WTC11 (cell line): ENCODE results near the gene FUT7. TPM values are rescaled to one million over a fixed set of nuclear protein-coding genes. Genes with fewer than 3 reads are reported as not detected.

Experiments
- ATAC-seq: fragments of 200-7000 bp; cut with Tn5 transposase; 2 replicates; pipeline ENCODE4 v1.10.0; 2021; ENCODE audit warnings: mild to moderate bottlenecking, moderate library complexity
- CTCF ChIA-PET: fragments of 300-600 bp; sonication (Branson Sonifier 250); formaldehyde crosslinking; loops from one replicate; lab custom pipeline; 2021; ENCODE audit warnings: antibody characterized with exemption; lab: Charles Lee
- POLR2A ChIA-PET: fragments of 350-600 bp; sonication (Branson Sonifier 250); formaldehyde crosslinking; loops from one replicate; lab custom pipeline; 2021; ENCODE audit warnings: antibody characterized with exemption; lab: Charles Lee
- DNase-seq: peaks from one replicate; pipeline ENCODE4 v3.0.0; 2021; ENCODE audit warnings: low spot score
- H3K27ac Mint-ChIP-seq: 2 replicates; pipeline ENCODE4 v1.8.0; 2021; ENCODE audit warnings: mixed read lengths
- H3K27me3 Mint-ChIP-seq: 2 replicates; pipeline ENCODE4 v1.8.0; 2021; ENCODE audit warnings: low read depth, mild to moderate bottlenecking, moderate library complexity, mixed read lengths
- H3K36me3 Mint-ChIP-seq: 2 replicates; pipeline ENCODE4 v1.8.0; 2021; ENCODE audit warnings: mixed read lengths
- H3K4me1 Mint-ChIP-seq: 2 replicates; pipeline ENCODE4 v1.8.0; 2022; ENCODE audit warnings: mixed read lengths
- H3K4me3 Mint-ChIP-seq: 2 replicates; pipeline ENCODE4 v1.8.0; 2021; ENCODE audit warnings: mild to moderate bottlenecking, moderate library complexity, mixed read lengths
- H3K9me3 Mint-ChIP-seq: 2 replicates; pipeline ENCODE4 v1.8.0; 2021; ENCODE audit warnings: mixed read lengths
- CBFB ChIP-seq: sonication (generic); formaldehyde crosslinking; IDR thresholded peaks from 2 replicates; pipeline ENCODE4 v1.8.1; 2022; ENCODE audit warnings: mild to moderate bottlenecking, low read depth, missing genetic modification reagents
- FOXP1 ChIP-seq: sonication (generic); formaldehyde crosslinking; IDR thresholded peaks from 2 replicates; pipeline ENCODE4 v1.8.0; 2022; ENCODE audit warnings: missing genetic modification reagents, mild to moderate bottlenecking, moderate library complexity, borderline replicate concordance
- JUN ChIP-seq: sonication (generic); formaldehyde crosslinking; IDR thresholded peaks from 2 replicates; pipeline ENCODE4 v1.8.0; 2023; ENCODE audit warnings: mild to moderate bottlenecking, missing genetic modification reagents
- STAT6 ChIP-seq: sonication (generic); formaldehyde crosslinking; conservative IDR thresholded peaks from 2 replicates; pipeline ENCODE4 v1.8.1; 2023; ENCODE audit warnings: mild to moderate bottlenecking, low read depth, missing genetic modification reagents, moderate library complexity
- TCF7 ChIP-seq: sonication (generic); formaldehyde crosslinking; IDR thresholded peaks from 2 replicates; pipeline ENCODE4 v1.8.0; 2022; ENCODE audit warnings: mild to moderate bottlenecking, low read depth, missing genetic modification reagents, moderate library complexity
- USF2 ChIP-seq: sonication (generic); formaldehyde crosslinking; IDR thresholded peaks from 2 replicates; pipeline ENCODE4 v1.8.1; 2023; ENCODE audit warnings: mild to moderate bottlenecking, missing genetic modification reagents, moderate library complexity
- ZNF263 ChIP-seq: sonication (generic); formaldehyde crosslinking; IDR thresholded peaks from 2 replicates; pipeline ENCODE4 v1.8.1; 2022; ENCODE audit warnings: low read depth, mild to moderate bottlenecking, moderate library complexity, missing genetic modification reagents
- ZNF425 ChIP-seq: fragments of 250-450 bp; sonication (Bioruptor Pico); conservative IDR thresholded peaks from 2 replicates; pipeline ENCODE4 v1.9.0; 2021; ENCODE audit warnings: mild to moderate bottlenecking
- total RNA-seq: library from RNA; stranded (reverse); gene quantifications from 3 replicates; pipeline ENCODE4 v1.2.3, GENCODE V29; 2021
- TF ChIP-seq, protein P1 (sequence below): sonication (generic); formaldehyde crosslinking; IDR thresholded peaks from 2 replicates; pipeline ENCODE4 v1.8.0; 2022; ENCODE audit warnings: mild to moderate bottlenecking, missing genetic modification reagents
- TF ChIP-seq, protein P2 (sequence below): sonication (generic); formaldehyde crosslinking; IDR thresholded peaks from 2 replicates; pipeline ENCODE4 v1.8.0; 2023; ENCODE audit warnings: missing genetic modification reagents, mild to moderate bottlenecking, borderline replicate concordance
- TF ChIP-seq, protein P3 (sequence below): fragments of 250-450 bp; sonication (Bioruptor Pico); IDR thresholded peaks from 2 replicates; pipeline ENCODE4 v1.9.0; 2021; ENCODE audit warnings: mild to moderate bottlenecking
- TF ChIP-seq, protein P4 (sequence below): sonication (generic); formaldehyde crosslinking; IDR thresholded peaks from 2 replicates; pipeline ENCODE4 v1.8.0; 2022; ENCODE audit warnings: mild to moderate bottlenecking, missing genetic modification reagents
- TF ChIP-seq, protein P5 (sequence below): sonication (generic); formaldehyde crosslinking; IDR thresholded peaks from 2 replicates; pipeline ENCODE4 v1.8.1; 2022; ENCODE audit warnings: low read depth, mild to moderate bottlenecking, moderate library complexity, missing genetic modification reagents, borderline replicate concordance

The FUT7 gene
- total RNA-seq, 1 experiment from 2014 or later: not detected

DNA sequence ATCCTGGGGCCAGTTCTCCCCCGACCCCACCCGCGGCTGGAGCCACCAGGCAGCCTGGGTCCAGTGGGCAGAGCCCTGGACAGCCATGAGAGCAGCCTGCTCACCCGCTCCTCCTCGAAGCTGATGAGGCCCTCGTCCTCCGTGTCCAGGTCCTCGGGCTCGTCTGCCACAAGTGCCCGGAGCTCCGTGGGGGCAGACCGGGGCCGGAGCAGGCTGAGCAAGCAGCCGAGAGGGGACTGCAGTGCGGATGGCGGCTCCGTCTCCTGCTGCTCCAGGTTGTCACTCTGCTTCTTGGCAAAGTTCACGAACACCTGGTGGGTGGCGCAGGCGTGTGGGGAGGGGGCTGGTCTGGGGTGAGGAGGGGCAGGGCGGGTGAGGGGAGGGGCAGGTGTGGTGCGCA is 23.6 kb downstream of the FUT7 start (continued):
- TF ChIP-seq, protein P1, sequence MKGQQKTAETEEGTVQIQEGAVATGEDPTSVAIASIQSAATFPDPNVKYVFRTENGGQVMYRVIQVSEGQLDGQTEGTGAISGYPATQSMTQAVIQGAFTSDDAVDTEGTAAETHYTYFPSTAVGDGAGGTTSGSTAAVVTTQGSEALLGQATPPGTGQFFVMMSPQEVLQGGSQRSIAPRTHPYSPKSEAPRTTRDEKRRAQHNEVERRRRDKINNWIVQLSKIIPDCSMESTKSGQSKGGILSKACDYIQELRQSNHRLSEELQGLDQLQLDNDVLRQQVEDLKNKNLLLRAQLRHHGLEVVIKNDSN: no peak
- TF ChIP-seq USF2 (CRISPR knock-in tag): no peak
- TF ChIP-seq, protein P2, sequence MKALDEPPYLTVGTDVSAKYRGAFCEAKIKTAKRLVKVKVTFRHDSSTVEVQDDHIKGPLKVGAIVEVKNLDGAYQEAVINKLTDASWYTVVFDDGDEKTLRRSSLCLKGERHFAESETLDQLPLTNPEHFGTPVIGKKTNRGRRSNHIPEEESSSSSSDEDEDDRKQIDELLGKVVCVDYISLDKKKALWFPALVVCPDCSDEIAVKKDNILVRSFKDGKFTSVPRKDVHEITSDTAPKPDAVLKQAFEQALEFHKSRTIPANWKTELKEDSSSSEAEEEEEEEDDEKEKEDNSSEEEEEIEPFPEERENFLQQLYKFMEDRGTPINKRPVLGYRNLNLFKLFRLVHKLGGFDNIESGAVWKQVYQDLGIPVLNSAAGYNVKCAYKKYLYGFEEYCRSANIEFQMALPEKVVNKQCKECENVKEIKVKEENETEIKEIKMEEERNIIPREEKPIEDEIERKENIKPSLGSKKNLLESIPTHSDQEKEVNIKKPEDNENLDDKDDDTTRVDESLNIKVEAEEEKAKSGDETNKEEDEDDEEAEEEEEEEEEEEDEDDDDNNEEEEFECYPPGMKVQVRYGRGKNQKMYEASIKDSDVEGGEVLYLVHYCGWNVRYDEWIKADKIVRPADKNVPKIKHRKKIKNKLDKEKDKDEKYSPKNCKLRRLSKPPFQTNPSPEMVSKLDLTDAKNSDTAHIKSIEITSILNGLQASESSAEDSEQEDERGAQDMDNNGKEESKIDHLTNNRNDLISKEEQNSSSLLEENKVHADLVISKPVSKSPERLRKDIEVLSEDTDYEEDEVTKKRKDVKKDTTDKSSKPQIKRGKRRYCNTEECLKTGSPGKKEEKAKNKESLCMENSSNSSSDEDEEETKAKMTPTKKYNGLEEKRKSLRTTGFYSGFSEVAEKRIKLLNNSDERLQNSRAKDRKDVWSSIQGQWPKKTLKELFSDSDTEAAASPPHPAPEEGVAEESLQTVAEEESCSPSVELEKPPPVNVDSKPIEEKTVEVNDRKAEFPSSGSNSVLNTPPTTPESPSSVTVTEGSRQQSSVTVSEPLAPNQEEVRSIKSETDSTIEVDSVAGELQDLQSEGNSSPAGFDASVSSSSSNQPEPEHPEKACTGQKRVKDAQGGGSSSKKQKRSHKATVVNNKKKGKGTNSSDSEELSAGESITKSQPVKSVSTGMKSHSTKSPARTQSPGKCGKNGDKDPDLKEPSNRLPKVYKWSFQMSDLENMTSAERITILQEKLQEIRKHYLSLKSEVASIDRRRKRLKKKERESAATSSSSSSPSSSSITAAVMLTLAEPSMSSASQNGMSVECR (CRISPR knock-in tag): no peak

GRCh38 chr9:137007816-137008270 is 24.0 kb downstream of the FUT7 start:
- peaks cover 6% of the 10 kb centered on the region; the same call in 1 of the 2 replicates for H3K27me3 Mint-ChIP-seq
- POLR2A ChIA-PET: no interaction called here
- no peak for TF ChIP-seq STAT6 (CRISPR knock-in tag)
- no peak for TF ChIP-seq CBFB (CRISPR knock-in tag)
- TF ChIP-seq ZNF263 (CRISPR knock-in tag): no peak
- no peak for TF ChIP-seq FOXP1
- TF ChIP-seq, protein P3, sequence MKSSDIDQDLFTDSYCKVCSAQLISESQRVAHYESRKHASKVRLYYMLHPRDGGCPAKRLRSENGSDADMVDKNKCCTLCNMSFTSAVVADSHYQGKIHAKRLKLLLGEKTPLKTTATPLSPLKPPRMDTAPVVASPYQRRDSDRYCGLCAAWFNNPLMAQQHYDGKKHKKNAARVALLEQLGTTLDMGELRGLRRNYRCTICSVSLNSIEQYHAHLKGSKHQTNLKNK (CRISPR knock-in tag): no peak
- H3K27ac Mint-ChIP-seq: no peak overlapping the region
- peaks cover 8% of the 10 kb centered on the region for H3K9me3 Mint-ChIP-seq
- ATAC-seq (no peak), DNase-seq (no peak)
- H3K4me1 Mint-ChIP-seq: no peaks in the 10 kb centered on the region
- H3K36me3 Mint-ChIP-seq: peaks cover 6% of the 10 kb centered on the region; the same call in 1 of the 2 replicates
- CTCF ChIA-PET: interaction anchor here (1.0 to 1.4 kb wide), 3 partner anchors 19 to 27 kb away, joined by 3 to 9 read pairs (median 3); no protein-coding TSS in a partner anchor
- no peak overlapping the region for H3K4me3 Mint-ChIP-seq

- Mint-ChIP-seq H3K27me3 (peaks cover 6% of the 10 kb centered on the region; the same call in 1 of the 2 replicates), H3K9me3 (peaks cover 8% of the 10 kb centered on the region), H3K4me1 (no peaks in the 10 kb centered on the region), H3K27ac (no peak overlapping the region), H3K36me3 (peaks cover 6% of the 10 kb centered on the region; the same call in 1 of the 2 replicates), H3K4me3 (no peak overlapping the region)
- no peak for DNase-seq
- ATAC-seq: no peak
- CTCF ChIA-PET: interaction anchor here (1.0 to 1.4 kb wide), 3 partner anchors 19 to 27 kb away, joined by 3 to 9 read pairs (median 3); no protein-coding TSS in a partner anchor
- POLR2A ChIA-PET: no interaction called here
- TF ChIP-seq FOXP1: no peak
- TF ChIP-seq, protein P1: no peak
- no peak for TF ChIP-seq ZNF425 (CRISPR knock-in tag)
- TF ChIP-seq ZNF263 (CRISPR knock-in tag): no peak
- no peak for TF ChIP-seq TCF7 (CRISPR knock-in tag)
- TF ChIP-seq, protein P4, sequence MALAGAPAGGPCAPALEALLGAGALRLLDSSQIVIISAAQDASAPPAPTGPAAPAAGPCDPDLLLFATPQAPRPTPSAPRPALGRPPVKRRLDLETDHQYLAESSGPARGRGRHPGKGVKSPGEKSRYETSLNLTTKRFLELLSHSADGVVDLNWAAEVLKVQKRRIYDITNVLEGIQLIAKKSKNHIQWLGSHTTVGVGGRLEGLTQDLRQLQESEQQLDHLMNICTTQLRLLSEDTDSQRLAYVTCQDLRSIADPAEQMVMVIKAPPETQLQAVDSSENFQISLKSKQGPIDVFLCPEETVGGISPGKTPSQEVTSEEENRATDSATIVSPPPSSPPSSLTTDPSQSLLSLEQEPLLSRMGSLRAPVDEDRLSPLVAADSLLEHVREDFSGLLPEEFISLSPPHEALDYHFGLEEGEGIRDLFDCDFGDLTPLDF (CRISPR knock-in tag): no peak
- TF ChIP-seq JUN (CRISPR knock-in tag): no peak
- TF ChIP-seq, protein P5, sequence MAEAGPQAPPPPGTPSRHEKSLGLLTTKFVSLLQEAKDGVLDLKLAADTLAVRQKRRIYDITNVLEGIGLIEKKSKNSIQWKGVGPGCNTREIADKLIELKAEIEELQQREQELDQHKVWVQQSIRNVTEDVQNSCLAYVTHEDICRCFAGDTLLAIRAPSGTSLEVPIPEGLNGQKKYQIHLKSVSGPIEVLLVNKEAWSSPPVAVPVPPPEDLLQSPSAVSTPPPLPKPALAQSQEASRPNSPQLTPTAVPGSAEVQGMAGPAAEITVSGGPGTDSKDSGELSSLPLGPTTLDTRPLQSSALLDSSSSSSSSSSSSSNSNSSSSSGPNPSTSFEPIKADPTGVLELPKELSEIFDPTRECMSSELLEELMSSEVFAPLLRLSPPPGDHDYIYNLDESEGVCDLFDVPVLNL (CRISPR knock-in tag): no peak
- TF ChIP-seq, protein P3 (CRISPR knock-in tag): no peak
Observed at GRCh38 chr9:137007108-137007815, 24.6 kb downstream of the FUT7 start.
